GM19035 (cell line): ENCODE results near the gene ZNF576.
"Not testable (repeated sequence)": the region's sequence is repeated elsewhere in the genome, so short reads cannot be mapped to it uniquely, and the experiment has no call there.

Experiments used
- ATAC-seq: cut with Tn5 transposase; IDR thresholded peaks from one replicate; pipeline ENCODE4 v1.9.1; 2021; ENCODE audit not compliant: unreplicated experiment

Gene ZNF576

DNA sequence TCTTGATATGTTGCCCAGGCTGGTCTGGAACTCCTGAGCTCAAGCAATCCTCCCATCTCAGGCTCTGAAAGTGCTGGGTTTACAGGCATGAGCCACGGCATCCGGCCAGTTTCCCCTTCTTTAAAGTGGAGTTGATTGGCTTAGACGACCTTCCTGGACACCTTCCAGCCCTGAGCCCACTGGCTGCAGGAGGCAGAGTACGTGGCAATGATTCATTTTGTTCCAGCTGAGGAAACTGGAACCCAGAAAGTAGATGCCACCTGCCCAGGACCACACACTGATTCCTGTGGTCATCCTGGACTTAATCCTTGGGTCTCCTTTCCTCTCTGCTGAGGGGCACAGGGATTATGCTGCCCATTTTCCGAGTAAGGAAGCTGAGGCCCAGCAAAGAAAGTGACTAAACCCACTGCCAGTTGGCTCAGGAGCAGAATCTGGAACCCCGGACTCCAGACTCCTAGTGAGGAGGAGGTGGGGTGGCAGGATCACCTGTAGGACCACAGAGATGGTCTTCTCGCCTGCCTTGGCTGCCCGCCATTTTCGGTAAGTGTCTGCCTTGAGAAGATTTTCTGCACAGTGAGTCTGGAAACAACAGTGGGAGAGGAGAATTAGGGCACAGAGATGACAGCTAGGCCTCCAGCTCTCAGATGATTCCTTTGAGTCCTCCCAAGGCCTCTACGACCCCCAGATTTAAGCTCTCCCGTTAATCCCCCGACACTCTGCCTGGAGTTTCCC is 21.8 kb upstream of the ZNF576 start:
- no peak for ATAC-seq

GRCh38 chr19:43575156-43575950 is 21.0 kb upstream of the ZNF576 start, which contains the start of the genes PINLYP and XRCC1:
Gene PINLYP (plus strand): TSS chr19:43575801. CDS start chr19:43577192, 1,391 bp downstream.
Gene XRCC1 (minus strand): TSS chr19:43575527. CDS start chr19:43575458, 69 bp downstream.
- peak; percentile 99 for ATAC-seq

- ATAC-seq, result peak; percentile 2
These were observed 20.2 kb upstream of the ZNF576 start for GRCh38 chr19:43575955-43576878.

- no peak for ATAC-seq
These were observed 17.6 kb upstream of the ZNF576 start for GRCh38 chr19:43578787-43579186.

- ATAC-seq, result no peak
These were observed 14.9 kb upstream of the ZNF576 start for GRCh38 chr19:43581467-43581866.

GRCh38 chr19:43582495-43582894 is 13.9 kb upstream of the ZNF576 start:
- no peak for ATAC-seq

GRCh38 chr19:43584484-43584883 is 11.9 kb upstream of the ZNF576 start:
- no peak for ATAC-seq

GRCh38 chr19:43586346-43586745 is 10.0 kb upstream of the ZNF576 start:
- ATAC-seq, result no peak

DNA sequence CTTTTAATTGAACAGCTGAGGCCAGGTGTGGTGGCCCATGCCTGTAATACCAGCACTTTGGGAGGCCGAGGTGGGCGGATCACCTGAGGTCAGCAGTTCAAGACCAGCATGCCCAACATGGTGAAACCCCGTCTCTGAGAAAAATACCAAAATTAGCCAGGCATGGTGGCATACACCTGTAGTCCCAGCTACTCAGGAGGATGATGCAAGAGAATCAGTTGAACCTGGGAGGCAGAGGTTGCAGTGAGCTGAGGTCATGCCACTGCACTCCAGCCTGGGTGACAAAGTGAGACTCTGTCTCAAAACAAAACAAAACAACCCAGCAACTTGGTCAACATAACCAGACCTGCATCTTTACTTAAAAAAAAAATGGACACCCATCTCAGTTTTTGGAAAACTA is 9.4 kb upstream of the ZNF576 start:
- not testable (repeated sequence) for ATAC-seq

DNA sequence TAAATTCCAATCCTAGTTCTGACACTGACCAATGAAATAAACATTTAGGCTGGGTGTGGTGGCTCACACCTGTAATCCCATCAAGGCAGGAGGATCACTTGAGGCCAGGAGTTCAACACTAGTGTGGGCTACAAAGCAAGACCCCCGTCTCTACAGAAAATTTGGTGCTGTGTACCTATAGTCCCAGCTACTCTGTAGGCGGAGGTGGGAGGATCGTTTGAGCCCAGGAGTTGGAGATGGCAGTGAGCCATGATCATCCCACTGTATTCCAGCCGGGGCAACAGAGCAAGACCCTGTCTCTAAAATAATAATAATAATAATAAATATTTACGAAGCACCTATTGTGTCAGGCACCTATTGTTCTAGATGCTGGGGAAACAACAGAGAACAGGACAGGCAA is 7.1 kb upstream of the ZNF576 start:
- no peak for ATAC-seq

- ATAC-seq, result no peak
These were observed 6.7 kb upstream of the ZNF576 start for GRCh38 chr19:43589678-43590077.

GRCh38 chr19:43591904-43592772 is 4.3 kb upstream of the ZNF576 start:
- ATAC-seq, result no peak

GRCh38 chr19:43592800-43593350 is 3.5 kb upstream of the ZNF576 start:
- no peak for ATAC-seq

- no peak for ATAC-seq
These were observed 2.2 kb upstream of the ZNF576 start for GRCh38 chr19:43594081-43594697.

DNA sequence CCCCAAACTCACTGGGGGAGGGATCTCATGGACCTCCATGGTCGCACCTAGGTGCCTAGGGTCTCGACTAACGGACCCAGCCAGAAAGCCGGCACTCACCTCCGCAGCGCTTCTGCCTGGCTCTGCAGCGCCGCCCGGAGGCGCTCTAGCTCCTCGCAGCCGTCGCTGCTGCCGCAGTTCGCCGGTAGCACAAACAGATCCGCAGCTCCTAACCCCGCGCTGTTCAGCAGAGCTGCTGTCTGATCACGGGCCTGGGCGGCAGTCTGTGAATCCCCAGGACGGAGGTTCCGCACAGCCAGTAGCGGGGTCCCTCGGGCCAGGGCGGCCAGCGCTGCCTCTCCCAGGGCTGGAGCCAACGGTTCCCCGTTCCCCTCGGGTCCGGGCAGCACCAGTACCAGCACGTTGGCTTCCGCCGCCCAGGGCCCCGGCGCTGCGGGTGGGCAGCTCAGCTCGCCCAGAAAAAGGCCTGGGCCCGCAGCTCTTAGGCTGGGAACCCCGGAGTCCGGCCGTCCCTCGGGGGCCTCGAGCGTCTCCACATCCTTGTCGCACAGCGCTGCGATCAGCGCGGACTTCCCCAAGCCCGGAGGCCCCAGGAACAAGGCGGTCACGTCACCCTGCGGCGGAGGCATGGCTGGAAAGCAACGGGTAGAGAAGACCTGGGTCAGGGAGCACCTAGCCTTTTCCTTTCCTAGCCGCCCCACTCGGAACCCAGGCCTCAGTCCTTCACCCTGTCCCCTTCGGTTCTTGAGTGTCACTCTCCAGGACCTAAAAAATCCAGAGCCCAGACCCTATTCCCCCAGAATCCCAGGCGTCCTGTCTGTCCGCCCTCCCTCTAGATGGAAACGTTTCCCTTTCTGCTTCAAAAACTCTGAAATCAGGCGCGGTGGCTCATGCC is 1.4 kb upstream of the ZNF576 start:
- no peak for ATAC-seq

DNA sequence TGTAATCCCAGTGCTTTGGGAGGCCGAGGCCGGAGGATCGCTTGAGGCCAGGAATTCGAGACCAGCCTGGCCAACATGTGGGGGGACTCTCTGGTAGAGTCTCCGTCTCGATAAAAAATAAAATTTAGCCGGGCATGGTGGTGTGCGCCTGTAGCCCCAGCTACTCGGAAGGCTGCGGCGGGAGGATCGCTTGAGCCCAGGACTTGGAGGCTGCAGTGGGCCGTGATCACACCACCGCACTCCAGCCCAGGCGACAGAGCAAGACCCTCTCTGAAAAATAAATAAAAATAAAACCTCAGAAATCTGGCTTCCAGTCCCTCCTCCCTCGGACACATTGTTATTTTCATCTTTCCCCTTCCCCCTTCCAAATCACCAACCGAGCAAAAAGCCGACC is 793 bp upstream of the ZNF576 start:
- ATAC-seq, result peak; percentile 7

GRCh38 chr19:43596842-43597461 is 557 bp downstream of the ZNF576 start:
- ATAC-seq, result no peak

DNA sequence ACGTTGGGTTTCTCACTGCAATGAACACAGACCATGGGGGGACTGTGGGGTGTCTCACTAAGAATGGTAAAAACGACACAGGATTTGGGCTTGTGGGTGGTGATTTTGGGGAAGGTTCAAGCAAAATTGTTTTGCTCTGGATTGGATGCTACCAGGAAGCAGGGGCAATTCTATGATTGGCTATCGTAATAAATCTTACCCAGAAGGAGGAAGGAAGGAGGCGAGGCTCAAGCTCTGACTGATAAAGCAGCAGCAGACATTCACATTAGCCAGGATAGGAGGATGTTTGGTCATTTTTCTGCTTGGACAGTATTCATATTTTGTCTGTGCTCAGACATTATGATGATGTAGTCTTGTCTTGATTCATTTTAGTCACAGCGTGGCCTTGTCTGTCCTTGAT is 1.5 kb downstream of the ZNF576 start:
- ATAC-seq, result no peak
